Measurements from ENCODE around the gene KLHL28.
"Not testable (repeated sequence)": the region's sequence is repeated elsewhere in the genome, so short reads cannot be mapped to it uniquely, and the experiment has no call there.

KLHL28 gene

GRCh38 chr14:44912041-44912869 lies 49.5 kb downstream of the KLHL28 start:
- in situ Hi-C loops (cut with MboI; ENCODE audit: low pct_unique_long_range_greater_than_20kb, low sequenced_read_pairs): loop anchor here (25.0 kb wide), 1 partner anchor 350 kb away; the partner anchor contains the start of gene MIS18BP1
- DNase-seq: no peak

GRCh38 chr14:44910821-44911220 lies 50.9 kb downstream of the KLHL28 start:
- DNase-seq: no peak
- in situ Hi-C loops (cut with MboI; ENCODE audit: low pct_unique_long_range_greater_than_20kb, low sequenced_read_pairs): loop anchor here (25.0 kb wide), 1 partner anchor 351 kb away; the partner anchor contains the start of gene MIS18BP1

GRCh38 chr14:44901696-44902095 lies 60.1 kb downstream of the KLHL28 start:
- in situ Hi-C loops (cut with MboI; ENCODE audit: low pct_unique_long_range_greater_than_20kb, low sequenced_read_pairs): loop anchor here (25.0 kb wide), 1 partner anchor 361 kb away; the partner anchor contains the start of gene MIS18BP1
- DNase-seq: no peak

- no peak for DNase-seq
- in situ Hi-C loops (cut with MboI; ENCODE audit: low pct_unique_long_range_greater_than_20kb, low sequenced_read_pairs): no loop called here
Observed at GRCh38 chr14:44898551-44898950, 63.2 kb downstream of the KLHL28 start.

- no peak for DNase-seq
- in situ Hi-C loops (cut with MboI; ENCODE audit: low pct_unique_long_range_greater_than_20kb, low sequenced_read_pairs): no loop called here
Observed at GRCh38 chr14:44897845-44898151, 63.9 kb downstream of the KLHL28 start.

GRCh38 chr14:44897041-44897844 lies 64.5 kb downstream of the KLHL28 start:
- peak; percentile 92 for DNase-seq
- in situ Hi-C loops (cut with MboI; ENCODE audit: low pct_unique_long_range_greater_than_20kb, low sequenced_read_pairs): no loop called here

GRCh38 chr14:44896275-44897040 lies 65.3 kb downstream of the KLHL28 start:
- no peak for DNase-seq
- in situ Hi-C loops (cut with MboI; ENCODE audit: low pct_unique_long_range_greater_than_20kb, low sequenced_read_pairs): no loop called here

GRCh38 chr14:44895716-44896115 lies 66.0 kb downstream of the KLHL28 start:
- in situ Hi-C loops (cut with MboI; ENCODE audit: low pct_unique_long_range_greater_than_20kb, low sequenced_read_pairs): no loop called here
- no peak for DNase-seq

GRCh38 chr14:44893535-44893934 lies 68.2 kb downstream of the KLHL28 start:
- in situ Hi-C loops (cut with MboI; ENCODE audit: low pct_unique_long_range_greater_than_20kb, low sequenced_read_pairs): no loop called here
- DNase-seq: no peak

- in situ Hi-C loops (cut with MboI; ENCODE audit: low pct_unique_long_range_greater_than_20kb, low sequenced_read_pairs); DNase-seq: not testable (repeated sequence)
Observed at GRCh38 chr14:44891726-44892372, 69.9 kb downstream of the KLHL28 start.

- no peak for DNase-seq
- in situ Hi-C loops (cut with MboI; ENCODE audit: low pct_unique_long_range_greater_than_20kb, low sequenced_read_pairs): no loop called here
Observed at GRCh38 chr14:44889595-44890471, 71.9 kb downstream of the KLHL28 start.

- DNase-seq: no peak
- in situ Hi-C loops (cut with MboI; ENCODE audit: low pct_unique_long_range_greater_than_20kb, low sequenced_read_pairs): no loop called here
Observed at GRCh38 chr14:44887596-44887955, 74.2 kb downstream of the KLHL28 start.

GRCh38 chr14:44886860-44887595 lies 74.7 kb downstream of the KLHL28 start:
- no peak for DNase-seq
- in situ Hi-C loops (cut with MboI; ENCODE audit: low pct_unique_long_range_greater_than_20kb, low sequenced_read_pairs): no loop called here

GRCh38 chr14:44880791-44881190 lies 81.0 kb downstream of the KLHL28 start:
- DNase-seq: no peak
- in situ Hi-C loops (cut with MboI; ENCODE audit: low pct_unique_long_range_greater_than_20kb, low sequenced_read_pairs): no loop called here
